Liver (tissue), 9 donors: ENCODE measurements around the gene PGK2. TPM values are rescaled to one million over a fixed set of nuclear protein-coding genes. Genes with fewer than 3 reads are reported as not detected.

ENCODE experiments used
- DNase-seq: peaks from one replicate; pipeline ENCODE4 v3.0.0-alpha.2; 2017; ENCODE audit warnings: low spot score
- H3K27ac ChIP-seq, 2 donors: one replicate each; pipeline ENCODE4 v1.7.0; 2013; ENCODE audit warnings: inconsistent platforms in 2 of 2, low read length in 2 of 2, control low read depth in 1 of 2, low read depth in 1 of 2, mild to moderate bottlenecking in 1 of 2
- H3K27me3 ChIP-seq, 4 donors: one replicate each; pipeline versions ENCODE4 v1.6.1 to v1.7.0; 2013; ENCODE audit warnings: low read length in 3 of 4, inconsistent platforms in 1 of 4, mild to moderate bottlenecking in 1 of 4, moderate library complexity in 1 of 4; ENCODE audit not compliant: control insufficient read depth in 4 of 4, insufficient read depth in 4 of 4
- H3K36me3 ChIP-seq, 4 donors: one replicate each; pipeline versions ENCODE4 v1.6.1 to v1.7.0; 2013; ENCODE audit warnings: low read length in 3 of 4, mild to moderate bottlenecking in 3 of 4, low read depth in 1 of 4, moderate library complexity in 1 of 4; ENCODE audit not compliant: control insufficient read depth in 4 of 4, insufficient read depth in 3 of 4
- H3K4me1 ChIP-seq, 4 donors: one replicate each; pipeline versions ENCODE4 v1.6.1 to v1.7.0; 2013; ENCODE audit warnings: low read length in 3 of 4, mild to moderate bottlenecking in 3 of 4, moderate library complexity in 1 of 4; ENCODE audit not compliant: control insufficient read depth in 4 of 4, insufficient read depth in 4 of 4
- H3K4me3 ChIP-seq, 3 donors: one replicate each; pipeline versions ENCODE4 v1.6.1 to v1.7.0; 2013; ENCODE audit warnings: low read length in 3 of 3, control low read depth in 1 of 3, low read depth in 1 of 3, mild to moderate bottlenecking in 1 of 3
- H3K9ac ChIP-seq, 2 donors: one replicate each; pipeline ENCODE4 v1.7.0; 2013; ENCODE audit warnings: low read length in 2 of 2, mild to moderate bottlenecking in 2 of 2, moderate library complexity in 2 of 2, control low read depth in 1 of 2, low read depth in 1 of 2
- H3K9me3 ChIP-seq, 4 donors: one replicate each; pipeline versions ENCODE4 v1.6.1 to v1.7.0; 2013; ENCODE audit warnings: low read length in 3 of 4; ENCODE audit not compliant: control insufficient read depth in 4 of 4
- CTCF ChIP-seq: fragments of 150-350 bp; IDR thresholded peaks from 2 replicates; pipeline ENCODE4 v1.5.1; 2017; ENCODE audit warnings: improper control_type of control experiment, low read depth, low read length; ENCODE audit not compliant: missing input control
- EGR1 ChIP-seq, 2 donors: IDR thresholded peaks; 2 replicates each; pipeline ENCODE4 v1.6.1; 2016 to 2018; ENCODE audit warnings: antibody characterized with exemption in 2 of 2, low read depth in 2 of 2
- FOXA1 ChIP-seq: IDR thresholded peaks from 2 replicates; pipeline ENCODE4 v1.6.1; 2016; ENCODE audit warnings: antibody characterized with exemption
- FOXA2 ChIP-seq: IDR thresholded peaks from 2 replicates; pipeline ENCODE4 v1.6.1; 2016; ENCODE audit warnings: antibody characterized with exemption
- GABPA ChIP-seq, 2 donors: IDR thresholded peaks in 1 of 2; conservative IDR thresholded peaks in 1 of 2; 2 replicates each; pipeline ENCODE4 v1.6.1; 2016; ENCODE audit warnings: antibody characterized with exemption in 2 of 2, mild to moderate bottlenecking in 1 of 2, moderate library complexity in 1 of 2
- HNF4A ChIP-seq, 2 donors: conservative IDR thresholded peaks; 2 replicates each; pipeline ENCODE4 v1.6.1; 2016; ENCODE audit warnings: antibody characterized with exemption in 2 of 2, mild to moderate bottlenecking in 2 of 2
- HNF4G ChIP-seq: IDR thresholded peaks from 2 replicates; pipeline ENCODE4 v1.6.1; 2016; ENCODE audit warnings: antibody characterized with exemption
- JUND ChIP-seq, 2 donors: IDR thresholded peaks; 2 replicates each; pipeline ENCODE4 v1.6.1; 2016; ENCODE audit warnings: antibody characterized with exemption in 2 of 2
- NR2F2 ChIP-seq: IDR thresholded peaks from 2 replicates; pipeline ENCODE4 v1.6.1; 2016; ENCODE audit warnings: antibody characterized with exemption
- RAD21 ChIP-seq, 2 donors: IDR thresholded peaks; 2 replicates each; pipeline ENCODE4 v1.6.1; 2016; ENCODE audit warnings: antibody characterized with exemption in 2 of 2, mild to moderate bottlenecking in 2 of 2
- RXRA ChIP-seq, 2 donors: IDR thresholded peaks; 2 replicates each; pipeline ENCODE4 v1.6.1; 2017 to 2018; ENCODE audit warnings: antibody characterized with exemption in 2 of 2, mild to moderate bottlenecking in 1 of 2
- SP1 ChIP-seq: IDR thresholded peaks from 2 replicates; pipeline ENCODE4 v1.6.1; 2018; ENCODE audit warnings: antibody characterized with exemption, mild to moderate bottlenecking
- TAF1 ChIP-seq: conservative IDR thresholded peaks from 2 replicates; pipeline ENCODE4 v1.6.1; 2016; ENCODE audit warnings: antibody characterized with exemption, mild to moderate bottlenecking
- YY1 ChIP-seq: IDR thresholded peaks from 2 replicates; pipeline ENCODE4 v1.6.1; 2016; ENCODE audit warnings: antibody characterized with exemption, mild to moderate bottlenecking
- ZBTB33 ChIP-seq: IDR thresholded peaks from 2 replicates; pipeline ENCODE4 v1.6.1; 2016; ENCODE audit warnings: antibody characterized with exemption
- WGBS: extraction: QIAGEN DNeasy Blood & Tissue Kit; methylation state at CpG from one replicate; pipeline ENCODE4 v1.1.7; 2013; 5-methylcytosine and 5-hydroxymethylcytosine counted together
- polyA plus RNA-seq, 2 donors: library from polyadenylated mRNA; stranded (reverse) in 1 of 2; unstranded in 1 of 2; fragments of 200-250 nt in 1 of 2; fragments of >200 nt in 1 of 2; fragmentation: Nextera tagmentation in 1 of 2; extraction: Ambion mirVana in 1 of 2; gene quantifications; one replicate each; pipeline versions ENCODE4 v1.2.1 to v1.2.3, GENCODE V29; 2013 to 2015
- total RNA-seq, 2 donors: library from RNA; depleted of rRNA; stranded (reverse); fragments of >200 nt; gene quantifications; one replicate each; pipeline ENCODE4 v1.2.3, GENCODE V29; 2014
- TF ChIP-seq, protein P1 (sequence below): IDR thresholded peaks from 2 replicates; pipeline ENCODE4 v1.6.1; 2016; ENCODE audit warnings: antibody characterized with exemption
- TF ChIP-seq, protein P2 (sequence below): IDR thresholded peaks from 2 replicates; pipeline ENCODE4 v1.6.1; 2016; ENCODE audit warnings: antibody characterized with exemption
- TF ChIP-seq, protein P3 (sequence below): IDR thresholded peaks from 2 replicates; pipeline ENCODE4 v1.6.1; 2016; ENCODE audit warnings: antibody characterized with exemption, mild to moderate bottlenecking
- donor health status: healthy.
- donor health status: healthy.
- donor health status: healthy.
- donor health status: healthy.
- donor health status: healthy.

The PGK2 gene
- total and polyA plus RNA-seq, 4 donors = not detected

DNA sequence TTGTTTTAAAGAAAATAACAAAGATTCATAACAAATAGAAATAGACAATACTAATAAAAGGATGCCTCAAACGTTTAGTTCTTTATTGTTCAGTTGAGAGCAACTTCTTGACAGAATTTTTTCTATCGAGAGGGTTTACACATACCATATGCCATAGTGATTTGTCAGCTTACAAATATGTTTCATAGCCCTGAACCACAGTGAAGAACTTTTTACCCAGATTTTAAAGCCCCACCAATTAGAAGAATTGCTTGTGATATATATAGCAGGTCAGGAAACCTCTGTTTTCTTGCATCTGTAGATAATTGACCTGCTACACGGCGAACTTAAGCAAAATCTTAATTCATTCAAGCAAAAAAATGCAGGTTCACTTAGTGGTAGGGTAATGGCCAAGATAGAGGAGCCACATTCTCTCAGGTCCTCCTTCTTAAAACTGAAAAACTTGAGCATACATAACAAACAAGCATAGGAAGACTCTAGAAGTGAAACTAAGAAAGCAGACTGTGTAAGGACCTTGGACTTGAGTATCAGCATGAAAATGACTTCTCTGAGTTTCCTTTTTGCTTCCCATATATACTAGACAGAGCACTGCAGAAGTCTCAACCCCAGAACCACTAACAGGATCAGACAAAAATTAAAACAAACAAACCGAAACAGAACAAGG is 39.8 kb upstream of the PGK2 start:
- Histone ChIP-seq H3K4me1 (no peaks in the 10 kb centered on the region), H3K27ac (no peak overlapping the region), H3K4me3 (no peak overlapping the region), H3K9ac (no peak overlapping the region), H3K27me3 (no peaks in the 10 kb centered on the region), H3K9me3 (no peaks in the 10 kb centered on the region), H3K36me3 (no peaks in the 10 kb centered on the region)
- 64% methylated on average over 5 of the region's 5 CpGs for WGBS
- TF ChIP-seq RAD21 (IDR thresholded peaks at IDR 0.05) (no peak), JUND (IDR thresholded peaks at IDR 0.05) (no peak)
- no peak for DNase-seq

- TF ChIP-seq FOXA1 (no peak), NR2F2 (no peak), RXRA (IDR thresholded peaks at IDR 0.05) (no peak), GABPA (IDR thresholded peaks at IDR 0.05 in 1 of 2, conservative IDR thresholded peaks at IDR 0.05 in 1 of 2) (no peak)
- TF ChIP-seq, protein P1, sequence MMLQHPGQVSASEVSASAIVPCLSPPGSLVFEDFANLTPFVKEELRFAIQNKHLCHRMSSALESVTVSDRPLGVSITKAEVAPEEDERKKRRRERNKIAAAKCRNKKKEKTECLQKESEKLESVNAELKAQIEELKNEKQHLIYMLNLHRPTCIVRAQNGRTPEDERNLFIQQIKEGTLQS = no peak
- TF ChIP-seq, protein P2, sequence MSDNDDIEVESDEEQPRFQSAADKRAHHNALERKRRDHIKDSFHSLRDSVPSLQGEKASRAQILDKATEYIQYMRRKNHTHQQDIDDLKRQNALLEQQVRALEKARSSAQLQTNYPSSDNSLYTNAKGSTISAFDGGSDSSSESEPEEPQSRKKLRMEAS = no peak
- H3K9ac ChIP-seq = no peak overlapping the region
- WGBS = 85% methylated on average over 2 of the region's 2 CpGs
- H3K9me3 ChIP-seq = peaks cover 0 to 3% (median 0%) of the 10 kb centered on the region in 4 donors
- H3K27me3 ChIP-seq = no peaks in the 10 kb centered on the region
- no peaks in the 10 kb centered on the region for H3K36me3 ChIP-seq
- DNase-seq = no peak
- H3K27ac ChIP-seq = no peak overlapping the region
- H3K4me3 ChIP-seq = no peak overlapping the region
- H3K4me1 ChIP-seq = no peaks in the 10 kb centered on the region
These were observed 28.1 kb upstream of the PGK2 start for GRCh38 chr6:49815166-49815565.

DNA sequence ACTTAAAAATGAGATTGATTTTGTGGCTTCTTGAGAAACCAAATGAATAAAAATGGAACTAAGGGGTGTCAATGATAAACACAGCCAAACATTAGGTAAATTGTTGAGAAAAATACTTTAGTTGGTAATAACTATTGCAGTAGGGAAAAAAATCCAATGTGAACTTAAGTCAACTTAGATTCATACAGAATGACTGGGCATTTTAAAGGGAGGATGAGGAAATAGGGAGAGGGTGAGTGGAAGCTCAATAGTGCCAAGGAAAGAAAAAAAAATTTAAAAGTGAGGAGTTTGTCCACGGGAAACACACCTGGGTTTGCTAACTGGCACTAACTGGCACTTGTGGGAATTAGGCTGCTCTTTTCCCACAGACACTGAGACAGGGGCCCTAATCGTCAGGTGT is 26.2 kb upstream of the PGK2 start:
- 79% methylated on average over 2 of the region's 2 CpGs for WGBS
- no peak for TF ChIP-seq HNF4G
- no peak for TF ChIP-seq RAD21 (IDR thresholded peaks at IDR 0.05)
- TF ChIP-seq FOXA2 = no peak
- TF ChIP-seq CTCF = no peak
- TF ChIP-seq YY1 = no peak
- TF ChIP-seq EGR1 (IDR thresholded peaks at IDR 0.05; ENCODE audit: low read depth in 2 of 2) = no peak
- TF ChIP-seq, protein P3, sequence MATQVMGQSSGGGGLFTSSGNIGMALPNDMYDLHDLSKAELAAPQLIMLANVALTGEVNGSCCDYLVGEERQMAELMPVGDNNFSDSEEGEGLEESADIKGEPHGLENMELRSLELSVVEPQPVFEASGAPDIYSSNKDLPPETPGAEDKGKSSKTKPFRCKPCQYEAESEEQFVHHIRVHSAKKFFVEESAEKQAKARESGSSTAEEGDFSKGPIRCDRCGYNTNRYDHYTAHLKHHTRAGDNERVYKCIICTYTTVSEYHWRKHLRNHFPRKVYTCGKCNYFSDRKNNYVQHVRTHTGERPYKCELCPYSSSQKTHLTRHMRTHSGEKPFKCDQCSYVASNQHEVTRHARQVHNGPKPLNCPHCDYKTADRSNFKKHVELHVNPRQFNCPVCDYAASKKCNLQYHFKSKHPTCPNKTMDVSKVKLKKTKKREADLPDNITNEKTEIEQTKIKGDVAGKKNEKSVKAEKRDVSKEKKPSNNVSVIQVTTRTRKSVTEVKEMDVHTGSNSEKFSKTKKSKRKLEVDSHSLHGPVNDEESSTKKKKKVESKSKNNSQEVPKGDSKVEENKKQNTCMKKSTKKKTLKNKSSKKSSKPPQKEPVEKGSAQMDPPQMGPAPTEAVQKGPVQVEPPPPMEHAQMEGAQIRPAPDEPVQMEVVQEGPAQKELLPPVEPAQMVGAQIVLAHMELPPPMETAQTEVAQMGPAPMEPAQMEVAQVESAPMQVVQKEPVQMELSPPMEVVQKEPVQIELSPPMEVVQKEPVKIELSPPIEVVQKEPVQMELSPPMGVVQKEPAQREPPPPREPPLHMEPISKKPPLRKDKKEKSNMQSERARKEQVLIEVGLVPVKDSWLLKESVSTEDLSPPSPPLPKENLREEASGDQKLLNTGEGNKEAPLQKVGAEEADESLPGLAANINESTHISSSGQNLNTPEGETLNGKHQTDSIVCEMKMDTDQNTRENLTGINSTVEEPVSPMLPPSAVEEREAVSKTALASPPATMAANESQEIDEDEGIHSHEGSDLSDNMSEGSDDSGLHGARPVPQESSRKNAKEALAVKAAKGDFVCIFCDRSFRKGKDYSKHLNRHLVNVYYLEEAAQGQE = no peak
- TF ChIP-seq, protein P2 = no peak
- no peak for TF ChIP-seq SP1
- no peak for TF ChIP-seq NR2F2
- no peak for TF ChIP-seq JUND (IDR thresholded peaks at IDR 0.05)
- TF ChIP-seq GABPA (IDR thresholded peaks at IDR 0.05 in 1 of 2, conservative IDR thresholded peaks at IDR 0.05 in 1 of 2) = no peak
- TF ChIP-seq ZBTB33 = no peak
- TF ChIP-seq TAF1 = no peak
- no peak for TF ChIP-seq HNF4A (conservative IDR thresholded peaks at IDR 0.05)
- TF ChIP-seq, protein P1 = no peak
- no peak for TF ChIP-seq FOXA1
- no peak for DNase-seq

More for the DNA sequence above, 26.2 kb upstream of the PGK2 start:
- H3K27me3 ChIP-seq = no peaks in the 10 kb centered on the region
- H3K36me3 ChIP-seq = no peaks in the 10 kb centered on the region
- H3K4me3 ChIP-seq = no peak overlapping the region
- peaks cover 0 to 3% (median 0%) of the 10 kb centered on the region in 4 donors for H3K9me3 ChIP-seq
- H3K27ac ChIP-seq = no peak overlapping the region
- no peak overlapping the region for H3K9ac ChIP-seq
- H3K4me1 ChIP-seq = no peaks in the 10 kb centered on the region
